GM23338 (cell line): ENCODE data around the gene ELOF1. TPM values are rescaled to one million over a fixed set of nuclear protein-coding genes. Genes with fewer than 3 reads are reported as not detected.
"Not testable (repeated sequence)": the region's sequence is repeated elsewhere in the genome, so short reads cannot be mapped to it uniquely, and the experiment has no call there.

Source experiments
- ATAC-seq: fragments of 200-7000 bp; cut with Tn5 transposase; 3 replicates; pipeline ENCODE4 v1.9.1; 2020
- DNase-seq: peaks from one replicate; pipeline ENCODE4 v3.0.0-alpha.2; 2015; ENCODE audit warnings: low spot score
- H2AFZ ChIP-seq: fragments of 200-600 bp; sonication (generic); 2 replicates; pipeline ENCODE4 v1.8.0; 2016; ENCODE audit warnings: antibody characterized with exemption, mild to moderate bottlenecking, moderate library complexity
- H3F3A ChIP-seq: fragments of 200-600 bp; sonication (generic); replicated peaks from 2 replicates; pipeline ENCODE4 v1.8.0; 2017; ENCODE audit warnings: antibody characterized with exemption, mixed run types, low read depth
- H3K27ac ChIP-seq: fragments of 200-600 bp; sonication (generic); 2 replicates; pipeline ENCODE4 v1.6.1; 2016; ENCODE audit warnings: low read depth
- H3K27me3 ChIP-seq: fragments of 200-600 bp; sonication (generic); 2 replicates; pipeline ENCODE4 v1.8.0; 2016; ENCODE audit warnings: mild to moderate bottlenecking, mixed run types, moderate library complexity; ENCODE audit not compliant: insufficient read depth
- H3K36me3 ChIP-seq: fragments of 200-600 bp; sonication (generic); 2 replicates; pipeline ENCODE4 v1.8.0; 2016; ENCODE audit warnings: mild to moderate bottlenecking; ENCODE audit not compliant: insufficient read depth
- H3K4me1 ChIP-seq: fragments of 200-600 bp; sonication (generic); 2 replicates; pipeline ENCODE4 v1.8.0; 2016; ENCODE audit warnings: mild to moderate bottlenecking, moderate library complexity; ENCODE audit not compliant: insufficient read depth
- H3K4me2 ChIP-seq: fragments of 200-600 bp; sonication (generic); 2 replicates; pipeline ENCODE4 v1.7.1; 2017; ENCODE audit warnings: mixed run types
- H3K4me3 ChIP-seq: fragments of 200-600 bp; sonication (generic); 2 replicates; pipeline ENCODE4 v1.6.1; 2016; ENCODE audit warnings: mixed run types
- H3K79me2 ChIP-seq: fragments of 200-600 bp; sonication (generic); replicated peaks from 2 replicates; pipeline ENCODE4 v1.8.0; 2017; ENCODE audit warnings: mild to moderate bottlenecking; ENCODE audit not compliant: insufficient read depth
- H3K9me2 ChIP-seq: fragments of 200-600 bp; sonication (generic); 2 replicates; pipeline ENCODE4 v1.8.0; 2017; ENCODE audit not compliant: insufficient read depth
- H4K20me1 ChIP-seq: fragments of 200-600 bp; sonication (generic); replicated peaks from 2 replicates; pipeline ENCODE4 v1.8.0; 2017; ENCODE audit warnings: mild to moderate bottlenecking; ENCODE audit not compliant: insufficient read depth
- H3K27ac Mint-ChIP-seq: 2 replicates; pipeline ENCODE4 v1.8.0; 2020; ENCODE audit warnings: inconsistent platforms, mild to moderate bottlenecking, moderate library complexity, mixed read lengths
- H3K27me3 Mint-ChIP-seq: 3 replicates; pipeline ENCODE4 v1.8.0; 2022; ENCODE audit warnings: low read depth, mild to moderate bottlenecking, moderate library complexity, mixed read lengths, inconsistent platforms; ENCODE audit not compliant: insufficient read depth, poor library complexity
- H3K36me3 Mint-ChIP-seq: 3 replicates; pipeline ENCODE4 v1.8.0; 2021; ENCODE audit warnings: low read depth, mild to moderate bottlenecking, inconsistent platforms, moderate library complexity, mixed read lengths
- H3K4me1 Mint-ChIP-seq: 3 replicates; pipeline ENCODE4 v1.8.0; 2020; ENCODE audit warnings: mild to moderate bottlenecking, inconsistent platforms, mixed read lengths
- H3K4me3 Mint-ChIP-seq: 3 replicates; pipeline ENCODE4 v1.8.0; 2021; ENCODE audit warnings: moderate library complexity, mild to moderate bottlenecking, inconsistent platforms, mixed read lengths
- H3K9me3 Mint-ChIP-seq: 3 replicates; pipeline ENCODE4 v1.8.0; 2020; ENCODE audit warnings: moderate library complexity, mild to moderate bottlenecking, inconsistent platforms, mixed read lengths
- CREB1 ChIP-seq: fragments of 250-450 bp; sonication (Bioruptor Pico); IDR thresholded peaks from 2 replicates; pipeline ENCODE4 v1.5.0; 2020; ENCODE audit warnings: low read depth, mild to moderate bottlenecking, moderate library complexity
- NANOG ChIP-seq: IDR thresholded peaks from 2 replicates; pipeline ENCODE4 v1.6.1; 2016; ENCODE audit warnings: antibody characterized with exemption, borderline replicate concordance
- REST ChIP-seq: IDR thresholded peaks from one replicate; pipeline ENCODE4 v1.6.1; 2018; ENCODE audit warnings: antibody characterized with exemption; ENCODE audit not compliant: unreplicated experiment
- STAT1 ChIP-seq: IDR thresholded peaks from one replicate; pipeline ENCODE4 v1.6.1; 2016; ENCODE audit warnings: antibody characterized with exemption; ENCODE audit not compliant: unreplicated experiment
- ZNF114 ChIP-seq: fragments of 250-450 bp; sonication (Bioruptor Pico); IDR thresholded peaks from 2 replicates; pipeline ENCODE4 v1.5.0; 2020; ENCODE audit warnings: mild to moderate bottlenecking, moderate library complexity
- ZNF331 ChIP-seq: fragments of 250-450 bp; sonication (Bioruptor Pico); IDR thresholded peaks from 2 replicates; pipeline ENCODE4 v1.5.0; 2020; ENCODE audit warnings: low read depth, mild to moderate bottlenecking, moderate library complexity
- ZNF462 ChIP-seq: fragments of 250-450 bp; sonication (Bioruptor Pico); IDR thresholded peaks from 2 replicates; pipeline ENCODE4 v1.5.0; 2020; ENCODE audit warnings: mild to moderate bottlenecking, moderate library complexity
- polyA plus RNA-seq: library from polyadenylated mRNA; unstranded; fragments of >200 nt; fragmentation: Nextera tagmentation; extraction: Ambion mirVana; gene quantifications from 2 replicates; pipeline ENCODE4 v1.2.1, GENCODE V29; 2016
- total RNA-seq: library from RNA; depleted of rRNA; stranded (reverse); fragments of >200 nt; shearing (Covaris generic); gene quantifications from 2 replicates; pipeline ENCODE4 v1.2.3, GENCODE V29; 2014

ELOF1 gene
- total and polyA plus RNA-seq, 2 experiments from 2014 or later, result 73.3 to 103 TPM

- TF ChIP-seq ZNF462 (CRISPR knock-in tag) (no peak), ZNF331 (CRISPR knock-in tag) (no peak), STAT1 (no peak), CREB1 (CRISPR knock-in tag) (no peak), NANOG (no peak), ZNF114 (CRISPR knock-in tag) (no peak), REST (no peak)
These were observed 7.1 kb upstream of the ELOF1 start (continued) for GRCh38 chr19:11566164-11566563.

- H2AFZ ChIP-seq, H3F3A ChIP-seq, H3K4me2 ChIP-seq, H3K9me3 Mint-ChIP-seq, H4K20me1 ChIP-seq, H3K36me3 ChIP-seq, H3K27ac ChIP-seq, H3K36me3 Mint-ChIP-seq, H3K4me1 Mint-ChIP-seq, H3K4me3 ChIP-seq, H3K4me3 Mint-ChIP-seq, DNase-seq, H3K27me3 ChIP-seq, H3K4me1 ChIP-seq, H3K79me2 ChIP-seq, H3K9me2 ChIP-seq, H3K27ac Mint-ChIP-seq, H3K27me3 Mint-ChIP-seq, ATAC-seq: not testable (repeated sequence)
These were observed 6.6 kb upstream of the ELOF1 start for GRCh38 chr19:11565649-11565980.

- H3K27me3 ChIP-seq, H3K9me3 Mint-ChIP-seq, H3K9me2 ChIP-seq, H2AFZ ChIP-seq, H3K4me2 ChIP-seq, H3K36me3 ChIP-seq, ATAC-seq, H3K36me3 Mint-ChIP-seq, H4K20me1 ChIP-seq, H3K79me2 ChIP-seq, H3K4me1 ChIP-seq, H3K4me3 Mint-ChIP-seq, H3K4me1 Mint-ChIP-seq, H3K27me3 Mint-ChIP-seq, H3F3A ChIP-seq, DNase-seq, H3K27ac ChIP-seq, H3K27ac Mint-ChIP-seq, H3K4me3 ChIP-seq: not testable (repeated sequence)
These were observed 5.2 kb upstream of the ELOF1 start for GRCh38 chr19:11564082-11564807.
